Liver (tissue), 9 donors: ENCODE results near the gene PSMB7. TPM values are rescaled to one million over a fixed set of nuclear protein-coding genes. Genes with fewer than 3 reads are reported as not detected.

ENCODE experiments used
- DNase-seq: peaks from one replicate; pipeline ENCODE4 v3.0.0-alpha.2; 2017; ENCODE audit warnings: low spot score
- H3K27ac ChIP-seq, 2 donors: one replicate each; pipeline ENCODE4 v1.7.0; 2013; ENCODE audit warnings: inconsistent platforms in 2 of 2, low read length in 2 of 2, control low read depth in 1 of 2, low read depth in 1 of 2, mild to moderate bottlenecking in 1 of 2
- H3K27me3 ChIP-seq, 4 donors: one replicate each; pipeline versions ENCODE4 v1.6.1 to v1.7.0; 2013; ENCODE audit warnings: low read length in 3 of 4, inconsistent platforms in 1 of 4, mild to moderate bottlenecking in 1 of 4, moderate library complexity in 1 of 4; ENCODE audit not compliant: control insufficient read depth in 4 of 4, insufficient read depth in 4 of 4
- H3K36me3 ChIP-seq, 4 donors: one replicate each; pipeline versions ENCODE4 v1.6.1 to v1.7.0; 2013; ENCODE audit warnings: low read length in 3 of 4, mild to moderate bottlenecking in 3 of 4, low read depth in 1 of 4, moderate library complexity in 1 of 4; ENCODE audit not compliant: control insufficient read depth in 4 of 4, insufficient read depth in 3 of 4
- H3K4me1 ChIP-seq, 4 donors: one replicate each; pipeline versions ENCODE4 v1.6.1 to v1.7.0; 2013; ENCODE audit warnings: low read length in 3 of 4, mild to moderate bottlenecking in 3 of 4, moderate library complexity in 1 of 4; ENCODE audit not compliant: control insufficient read depth in 4 of 4, insufficient read depth in 4 of 4
- H3K4me3 ChIP-seq, 3 donors: one replicate each; pipeline versions ENCODE4 v1.6.1 to v1.7.0; 2013; ENCODE audit warnings: low read length in 3 of 3, control low read depth in 1 of 3, low read depth in 1 of 3, mild to moderate bottlenecking in 1 of 3
- H3K9ac ChIP-seq, 2 donors: one replicate each; pipeline ENCODE4 v1.7.0; 2013; ENCODE audit warnings: low read length in 2 of 2, mild to moderate bottlenecking in 2 of 2, moderate library complexity in 2 of 2, control low read depth in 1 of 2, low read depth in 1 of 2
- H3K9me3 ChIP-seq, 4 donors: one replicate each; pipeline versions ENCODE4 v1.6.1 to v1.7.0; 2013; ENCODE audit warnings: low read length in 3 of 4; ENCODE audit not compliant: control insufficient read depth in 4 of 4
- ATF3 ChIP-seq: IDR thresholded peaks from 2 replicates; pipeline ENCODE4 v1.6.1; 2016; ENCODE audit warnings: antibody characterized with exemption
- EGR1 ChIP-seq, 2 donors: IDR thresholded peaks; 2 replicates each; pipeline ENCODE4 v1.6.1; 2016 to 2018; ENCODE audit warnings: antibody characterized with exemption in 2 of 2, low read depth in 2 of 2
- FOXA1 ChIP-seq: IDR thresholded peaks from 2 replicates; pipeline ENCODE4 v1.6.1; 2016; ENCODE audit warnings: antibody characterized with exemption
- FOXA2 ChIP-seq: IDR thresholded peaks from 2 replicates; pipeline ENCODE4 v1.6.1; 2016; ENCODE audit warnings: antibody characterized with exemption
- GABPA ChIP-seq, 2 donors: IDR thresholded peaks in 1 of 2; conservative IDR thresholded peaks in 1 of 2; 2 replicates each; pipeline ENCODE4 v1.6.1; 2016; ENCODE audit warnings: antibody characterized with exemption in 2 of 2, mild to moderate bottlenecking in 1 of 2, moderate library complexity in 1 of 2
- HNF4A ChIP-seq, 2 donors: conservative IDR thresholded peaks; 2 replicates each; pipeline ENCODE4 v1.6.1; 2016; ENCODE audit warnings: antibody characterized with exemption in 2 of 2, mild to moderate bottlenecking in 2 of 2
- HNF4G ChIP-seq: IDR thresholded peaks from 2 replicates; pipeline ENCODE4 v1.6.1; 2016; ENCODE audit warnings: antibody characterized with exemption
- JUND ChIP-seq, 2 donors: IDR thresholded peaks; 2 replicates each; pipeline ENCODE4 v1.6.1; 2016; ENCODE audit warnings: antibody characterized with exemption in 2 of 2
- MAX ChIP-seq: IDR thresholded peaks from 2 replicates; pipeline ENCODE4 v1.6.1; 2016; ENCODE audit warnings: antibody characterized with exemption
- NR2F2 ChIP-seq: IDR thresholded peaks from 2 replicates; pipeline ENCODE4 v1.6.1; 2016; ENCODE audit warnings: antibody characterized with exemption
- RAD21 ChIP-seq, 2 donors: IDR thresholded peaks; 2 replicates each; pipeline ENCODE4 v1.6.1; 2016; ENCODE audit warnings: antibody characterized with exemption in 2 of 2, mild to moderate bottlenecking in 2 of 2
- REST ChIP-seq: IDR thresholded peaks from 2 replicates; pipeline ENCODE4 v1.6.1; 2016; ENCODE audit warnings: antibody characterized with exemption, mild to moderate bottlenecking
- RXRA ChIP-seq, 2 donors: IDR thresholded peaks; 2 replicates each; pipeline ENCODE4 v1.6.1; 2017 to 2018; ENCODE audit warnings: antibody characterized with exemption in 2 of 2, mild to moderate bottlenecking in 1 of 2
- SP1 ChIP-seq: IDR thresholded peaks from 2 replicates; pipeline ENCODE4 v1.6.1; 2018; ENCODE audit warnings: antibody characterized with exemption, mild to moderate bottlenecking
- TAF1 ChIP-seq: conservative IDR thresholded peaks from 2 replicates; pipeline ENCODE4 v1.6.1; 2016; ENCODE audit warnings: antibody characterized with exemption, mild to moderate bottlenecking
- YY1 ChIP-seq: IDR thresholded peaks from 2 replicates; pipeline ENCODE4 v1.6.1; 2016; ENCODE audit warnings: antibody characterized with exemption, mild to moderate bottlenecking
- ZBTB33 ChIP-seq: IDR thresholded peaks from 2 replicates; pipeline ENCODE4 v1.6.1; 2016; ENCODE audit warnings: antibody characterized with exemption
- WGBS: extraction: QIAGEN DNeasy Blood & Tissue Kit; methylation state at CpG from one replicate; pipeline ENCODE4 v1.1.7; 2013; 5-methylcytosine and 5-hydroxymethylcytosine counted together
- polyA plus RNA-seq, 2 donors: library from polyadenylated mRNA; stranded (reverse) in 1 of 2; unstranded in 1 of 2; fragments of 200-250 nt in 1 of 2; fragments of >200 nt in 1 of 2; fragmentation: Nextera tagmentation in 1 of 2; extraction: Ambion mirVana in 1 of 2; gene quantifications; one replicate each; pipeline versions ENCODE4 v1.2.1 to v1.2.3, GENCODE V29; 2013 to 2015
- total RNA-seq, 2 donors: library from RNA; depleted of rRNA; stranded (reverse); fragments of >200 nt; gene quantifications; one replicate each; pipeline ENCODE4 v1.2.3, GENCODE V29; 2014
- TF ChIP-seq, protein P1 (sequence below): fragments of 150-350 bp; IDR thresholded peaks from 2 replicates; pipeline ENCODE4 v1.5.1; 2017; ENCODE audit warnings: improper control_type of control experiment, low read depth, low read length; ENCODE audit not compliant: missing input control
- donor health status: healthy.
- donor health status: healthy.
- donor health status: healthy.
- donor health status: healthy.
- donor health status: healthy.

Gene PSMB7
- total and polyA plus RNA-seq, 4 donors: 90.9 to 183 (median 134) TPM

GRCh38 chr9:124313940-124314339, 101.3 kb downstream of the PSMB7 start:
- TF ChIP-seq ATF3: no peak
- TF ChIP-seq TAF1: no peak
- TF ChIP-seq NR2F2: no peak
- no peak for TF ChIP-seq FOXA1
- no peak for TF ChIP-seq FOXA2
- TF ChIP-seq ZBTB33: no peak
- TF ChIP-seq, protein P1, sequence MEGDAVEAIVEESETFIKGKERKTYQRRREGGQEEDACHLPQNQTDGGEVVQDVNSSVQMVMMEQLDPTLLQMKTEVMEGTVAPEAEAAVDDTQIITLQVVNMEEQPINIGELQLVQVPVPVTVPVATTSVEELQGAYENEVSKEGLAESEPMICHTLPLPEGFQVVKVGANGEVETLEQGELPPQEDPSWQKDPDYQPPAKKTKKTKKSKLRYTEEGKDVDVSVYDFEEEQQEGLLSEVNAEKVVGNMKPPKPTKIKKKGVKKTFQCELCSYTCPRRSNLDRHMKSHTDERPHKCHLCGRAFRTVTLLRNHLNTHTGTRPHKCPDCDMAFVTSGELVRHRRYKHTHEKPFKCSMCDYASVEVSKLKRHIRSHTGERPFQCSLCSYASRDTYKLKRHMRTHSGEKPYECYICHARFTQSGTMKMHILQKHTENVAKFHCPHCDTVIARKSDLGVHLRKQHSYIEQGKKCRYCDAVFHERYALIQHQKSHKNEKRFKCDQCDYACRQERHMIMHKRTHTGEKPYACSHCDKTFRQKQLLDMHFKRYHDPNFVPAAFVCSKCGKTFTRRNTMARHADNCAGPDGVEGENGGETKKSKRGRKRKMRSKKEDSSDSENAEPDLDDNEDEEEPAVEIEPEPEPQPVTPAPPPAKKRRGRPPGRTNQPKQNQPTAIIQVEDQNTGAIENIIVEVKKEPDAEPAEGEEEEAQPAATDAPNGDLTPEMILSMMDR: no peak
- no peak for TF ChIP-seq GABPA (IDR thresholded peaks at IDR 0.05 in 1 of 2, conservative IDR thresholded peaks at IDR 0.05 in 1 of 2)
- TF ChIP-seq HNF4G: no peak
- no peak for TF ChIP-seq REST
- no peak for TF ChIP-seq YY1
- TF ChIP-seq HNF4A (conservative IDR thresholded peaks at IDR 0.05): no peak
- TF ChIP-seq SP1: no peak
- TF ChIP-seq EGR1 (IDR thresholded peaks at IDR 0.05; ENCODE audit: low read depth in 2 of 2): no peak
- TF ChIP-seq RXRA (IDR thresholded peaks at IDR 0.05): no peak
- no peak for TF ChIP-seq MAX
- TF ChIP-seq JUND (IDR thresholded peaks at IDR 0.05): no peak
- TF ChIP-seq RAD21 (IDR thresholded peaks at IDR 0.05): no peak
- Histone ChIP-seq H3K36me3 (peaks cover 11 to 59% (median 25%) of the 10 kb centered on the region in 4 donors), H3K4me3 (no peak overlapping the region), H3K9ac (no peak overlapping the region), H3K27me3 (no peaks in the 10 kb centered on the region), H3K4me1 (no peaks in the 10 kb centered on the region), H3K9me3 (no peaks in the 10 kb centered on the region), H3K27ac (no peak overlapping the region)
- no peak for DNase-seq
- 95% methylated on average over 18 of the region's 18 CpGs for WGBS
